Activated CD4-positive, alpha-beta T cell treated with anti-CD3 and anti-CD28 coated beads, Interleukin-2, amount 10 ng/mL, durations not matched to agents 7 days and 5 days (primary cell): ENCODE results near the gene TUBG1. TPM values are rescaled to one million over a fixed set of nuclear protein-coding genes. Genes with fewer than 3 reads are reported as not detected.
A peak's percentile ranks its signal among the peaks of the same experiment; 100 is the strongest.

Experiments
- CTCF ChIA-PET: fragments of 350-600 bp; sonication (Branson Sonifier 250); formaldehyde crosslinking; loops from one replicate; lab custom pipeline; 2021; ENCODE audit warnings: antibody characterized with exemption; lab: Charles Lee
- POLR2A ChIA-PET: fragments of 350-600 bp; sonication (Branson Sonifier 250); formaldehyde crosslinking; loops from one replicate; lab custom pipeline; 2021; ENCODE audit warnings: antibody characterized with exemption; lab: Charles Lee
- DNase-seq: peaks from one replicate; pipeline ENCODE4 v3.0.0-alpha.2; 2020
- H3K27ac Mint-ChIP-seq: one replicate; pipeline ENCODE4 v1.8.0; 2021; ENCODE audit warnings: mild to moderate bottlenecking, moderate library complexity, mixed read lengths
- H3K27me3 Mint-ChIP-seq: one replicate; pipeline ENCODE4 v1.8.0; 2021; ENCODE audit warnings: mixed read lengths
- H3K36me3 Mint-ChIP-seq: one replicate; pipeline ENCODE4 v1.8.0; 2021; ENCODE audit warnings: low read depth, mixed read lengths
- H3K4me1 Mint-ChIP-seq: one replicate; pipeline ENCODE4 v1.8.0; 2021; ENCODE audit warnings: mixed read lengths
- H3K4me3 Mint-ChIP-seq: one replicate; pipeline ENCODE4 v1.8.0; 2021; ENCODE audit warnings: mild to moderate bottlenecking, moderate library complexity, mixed read lengths
- H3K9me3 Mint-ChIP-seq: one replicate; pipeline ENCODE4 v1.8.0; 2021; ENCODE audit warnings: mixed read lengths
- total RNA-seq, 2 experiments: library from RNA; stranded (reverse); gene quantifications; one replicate each; pipeline ENCODE4 v1.2.3, GENCODE V29; 2021

The TUBG1 gene
- total RNA-seq, 2 experiments from 2014 or later: 61.6 TPM

- Mint-ChIP-seq H3K9me3 (no peaks in the 10 kb centered on the region), H3K36me3 (peaks cover 54% of the 10 kb centered on the region), H3K27me3 (no peaks in the 10 kb centered on the region), H3K4me3 (peak within 1 kb of the TSS; percentile 92), H3K4me1 (peaks cover 45% of the 10 kb centered on the region), H3K27ac (peak within 1 kb of the TSS; percentile 95)
- ChIA-PET POLR2A (interaction anchor here (0.8 kb wide), 1 partner anchor 10 kb away, joined by 3 read pairs; no protein-coding TSS in a partner anchor), CTCF (interaction anchor here (1.2 to 5.1 kb wide), 5 partner anchors 9 to 112 kb away, joined by 3 to 38 read pairs (median 4); partner anchors contain the start of gene PSMC3IP)
- DNase-seq: peak; percentile 91
Observed at GRCh38 chr17:42566883-42567573, 42.5 kb upstream of the TUBG1 start, which contains the start of gene MLX. Gene MLX, plus strand, starts transcription at chr17:42567100. Its CDS starts 25 bp downstream, at chr17:42567125.

GRCh38 chr17:42568341-42569111 lies 41.0 kb upstream of the TUBG1 start:
- H3K4me1 Mint-ChIP-seq: peaks cover 37% of the 10 kb centered on the region
- POLR2A ChIA-PET: no interaction called here

GRCh38 chr17:42571435-42572225 lies 37.9 kb upstream of the TUBG1 start:
- no peak overlapping the region for H3K4me3 Mint-ChIP-seq
- DNase-seq: no peak
- H3K4me1 Mint-ChIP-seq: peaks cover 42% of the 10 kb centered on the region
- ChIA-PET POLR2A (no interaction called here), CTCF (interaction anchor here (0.6 to 1.0 kb wide), 2 partner anchors 41 to 160 kb away, joined by 3 read pairs; no protein-coding TSS in a partner anchor)
- H3K9me3 Mint-ChIP-seq: no peaks in the 10 kb centered on the region
- H3K27me3 Mint-ChIP-seq: no peaks in the 10 kb centered on the region
- H3K27ac Mint-ChIP-seq: no peak overlapping the region
- peaks cover 68% of the 10 kb centered on the region for H3K36me3 Mint-ChIP-seq

More at GRCh38 chr17:42568341-42569111, 41.0 kb upstream of the TUBG1 start:
- Mint-ChIP-seq H3K4me3 (peak overlapping the region; percentile 92), H3K9me3 (no peaks in the 10 kb centered on the region), H3K36me3 (peaks cover 57% of the 10 kb centered on the region), H3K27ac (peak overlapping the region; percentile 48), H3K27me3 (no peaks in the 10 kb centered on the region)
- CTCF ChIA-PET: interaction anchor here (1.0 to 5.1 kb wide), 4 partner anchors 9 to 37 kb away, joined by 4 to 38 read pairs (median 4); partner anchors contain the start of gene PSMC3IP
- DNase-seq: no peak

GRCh38 chr17:42573095-42573494 lies 36.4 kb upstream of the TUBG1 start:
- no peak overlapping the region for H3K4me3 Mint-ChIP-seq
- no peaks in the 10 kb centered on the region for H3K9me3 Mint-ChIP-seq
- peaks cover 63% of the 10 kb centered on the region for H3K36me3 Mint-ChIP-seq
- ChIA-PET CTCF (interaction anchor here (0.6 kb wide), 1 partner anchor 164 kb away, joined by 3 read pairs; no protein-coding TSS in a partner anchor), POLR2A (no interaction called here)
- no peak for DNase-seq
- H3K4me1 Mint-ChIP-seq: peaks cover 41% of the 10 kb centered on the region
- H3K27me3 Mint-ChIP-seq: no peaks in the 10 kb centered on the region
- H3K27ac Mint-ChIP-seq: no peak overlapping the region

- ChIA-PET CTCF (interaction anchor here (1.0 kb wide), 1 partner anchor 9 kb away, joined by 3 read pairs; no protein-coding TSS in a partner anchor), POLR2A (no interaction called here)
- H3K27ac Mint-ChIP-seq: no peak overlapping the region
- H3K36me3 Mint-ChIP-seq: peaks cover 56% of the 10 kb centered on the region
- peaks cover 39% of the 10 kb centered on the region for H3K4me1 Mint-ChIP-seq
- no peaks in the 10 kb centered on the region for H3K27me3 Mint-ChIP-seq
- H3K4me3 Mint-ChIP-seq: no peak overlapping the region
- no peak for DNase-seq
- no peaks in the 10 kb centered on the region for H3K9me3 Mint-ChIP-seq
Observed at GRCh38 chr17:42574463-42574862, 35.0 kb upstream of the TUBG1 start.

GRCh38 chr17:42577140-42577531 lies 32.3 kb upstream of the TUBG1 start:
- Mint-ChIP-seq H3K4me3 (peak overlapping the region; percentile 97), H3K9me3 (no peaks in the 10 kb centered on the region), H3K36me3 (peaks cover 38% of the 10 kb centered on the region), H3K4me1 (peaks cover 38% of the 10 kb centered on the region), H3K27me3 (no peaks in the 10 kb centered on the region), H3K27ac (peak overlapping the region; percentile 77)
- no peak for DNase-seq
- CTCF ChIA-PET: interaction anchor here (1.1 to 3.8 kb wide), 13 partner anchors 11 to 264 kb away, joined by 3 to 38 read pairs (median 7); partner anchors contain the start of genes CNTD1, COA3, MLX and RETREG3
- POLR2A ChIA-PET: interaction anchor here (0.6 to 1.3 kb wide), 3 partner anchors 10 to 233 kb away, joined by 3 to 5 read pairs (median 4); no protein-coding TSS in a partner anchor

GRCh38 chr17:42577532-42578281 lies 31.8 kb upstream of the TUBG1 start, which contains the start of gene PSMC3IP:
Gene PSMC3IP, minus strand, starts transcription at chr17:42577729. Its CDS starts 43 bp downstream, at chr17:42577686.
- peaks cover 38% of the 10 kb centered on the region for H3K4me1 Mint-ChIP-seq
- peaks cover 40% of the 10 kb centered on the region for H3K36me3 Mint-ChIP-seq
- H3K4me3 Mint-ChIP-seq: peak within 1 kb of the TSS; percentile 97
- ChIA-PET POLR2A (interaction anchor here (0.6 to 1.6 kb wide), 5 partner anchors 10 to 233 kb away, joined by 3 to 8 read pairs (median 5); partner anchors contain the start of gene NAGLU), CTCF (interaction anchor here (0.5 to 3.8 kb wide), 54 partner anchors 8 to 1328 kb away, joined by 3 to 38 read pairs (median 4); partner anchors contain the start of genes BECN1, CCR10, CNTD1 and COA3)
- no peaks in the 10 kb centered on the region for H3K9me3 Mint-ChIP-seq
- H3K27ac Mint-ChIP-seq: peak within 1 kb of the TSS; percentile 94
- peak; percentile 96 for DNase-seq
- H3K27me3 Mint-ChIP-seq: no peaks in the 10 kb centered on the region

GRCh38 chr17:42578282-42578869 lies 31.1 kb upstream of the TUBG1 start:
- DNase-seq: peak; percentile 76
- Mint-ChIP-seq H3K9me3 (no peaks in the 10 kb centered on the region), H3K36me3 (peaks cover 38% of the 10 kb centered on the region), H3K4me1 (peaks cover 36% of the 10 kb centered on the region), H3K27ac (peak overlapping the region; percentile 94), H3K27me3 (no peaks in the 10 kb centered on the region), H3K4me3 (peak overlapping the region; percentile 97)
- POLR2A ChIA-PET: interaction anchor here (0.6 to 1.6 kb wide), 7 partner anchors 30 to 246 kb away, joined by 3 to 9 read pairs (median 6); partner anchors contain the start of genes BECN1, COA3 and NAGLU
- CTCF ChIA-PET: interaction anchor here (0.5 to 3.8 kb wide), 60 partner anchors 8 to 1327 kb away, joined by 3 to 38 read pairs (median 4); partner anchors contain the start of genes BECN1, CCR10, CNTD1 and COA3

GRCh38 chr17:42579794-42580551 lies 29.5 kb upstream of the TUBG1 start:
- no peak overlapping the region for H3K27ac Mint-ChIP-seq
- ChIA-PET POLR2A (no interaction called here), CTCF (interaction anchor here (1.2 to 3.8 kb wide), 4 partner anchors 10 to 189 kb away, joined by 3 to 20 read pairs (median 7); no protein-coding TSS in a partner anchor)
- peaks cover 41% of the 10 kb centered on the region for H3K36me3 Mint-ChIP-seq
- peaks cover 31% of the 10 kb centered on the region for H3K4me1 Mint-ChIP-seq
- no peak overlapping the region for H3K4me3 Mint-ChIP-seq
- H3K9me3 Mint-ChIP-seq: no peaks in the 10 kb centered on the region
- no peak for DNase-seq
- H3K27me3 Mint-ChIP-seq: no peaks in the 10 kb centered on the region

GRCh38 chr17:42581744-42582270 lies 27.7 kb upstream of the TUBG1 start:
- ChIA-PET CTCF (no interaction called here), POLR2A (no interaction called here)
- no peaks in the 10 kb centered on the region for H3K9me3 Mint-ChIP-seq
- no peak overlapping the region for H3K27ac Mint-ChIP-seq
- peaks cover 37% of the 10 kb centered on the region for H3K36me3 Mint-ChIP-seq
- H3K4me1 Mint-ChIP-seq: peaks cover 15% of the 10 kb centered on the region
- H3K27me3 Mint-ChIP-seq: no peaks in the 10 kb centered on the region
- no peak for DNase-seq
- no peak overlapping the region for H3K4me3 Mint-ChIP-seq
